Measurements from ENCODE around the gene LRRC73. TPM values are rescaled to one million over a fixed set of nuclear protein-coding genes. Genes with fewer than 3 reads are reported as not detected.

LRRC73 gene
- total and polyA plus RNA-seq, 9 of the 15 experiments (the other 6 are each of a cell fraction or from before 2014, with no cell fraction given) = 0.07 to 0.55 (median 0.16) TPM; not detected in 3

- TF ChIP-seq POU5F1 (IDR thresholded peaks at IDR 0.05; ENCODE audit: borderline replicate concordance, low read depth, low read length, partially characterized antibody) (no peak), HLTF (IDR thresholded peaks at IDR 0.05) (no peak), TRIM24 (IDR thresholded peaks at IDR 0.05) (no peak), SIN3B (IDR thresholded peaks at IDR 0.05; ENCODE audit: low read depth) (peak; percentile 91), ZBTB49 (CRISPR knock-in tag; IDR thresholded peaks at IDR 0.05; ENCODE audit: borderline replicate concordance) (no peak), JUND (IDR thresholded peaks at IDR 0.05; ENCODE audit: borderline replicate concordance, low read depth, low read length) (peak; percentile 67), JUND (tag; IDR thresholded peaks at IDR 0.05; ENCODE audit: borderline replicate concordance, low read depth, low read length) (no peak; the same call in 2 of the 3 replicates), RBM17 (IDR thresholded peaks at IDR 0.05; ENCODE audit: borderline replicate concordance, low read depth, low read length) (no peak), RB1 (IDR thresholded peaks at IDR 0.05; ENCODE audit: low read depth) (peak; percentile 51; the same call in 1 of the 2 replicates), RBM14 (IDR thresholded peaks at IDR 0.05; ENCODE audit: borderline replicate concordance, insufficient read depth, low read depth, low read length) (no peak), HCFC1 (IDR thresholded peaks at IDR 0.05; ENCODE audit: low read depth, low read length) (peak; percentile 70), ZNF561 (CRISPR knock-in tag; conservative IDR thresholded peaks at IDR 0.05) (no peak), E2F5 (CRISPR knock-in tag; IDR thresholded peaks at IDR 0.05) (no peak), ZNF282 (CRISPR knock-in tag; IDR thresholded peaks at IDR 0.05) (no peak), RAD51 (IDR thresholded peaks at IDR 0.05; ENCODE audit: borderline replicate concordance, low read depth) (no peak), NCOA1 (IDR thresholded peaks at IDR 0.05; ENCODE audit: low read depth) (no peak), TAF15 (IDR thresholded peaks at IDR 0.05; ENCODE audit: low read depth, low read length) (no peak), DMBX1 (CRISPR knock-in tag; IDR thresholded peaks at IDR 0.05; ENCODE audit: borderline replicate concordance) (no peak)
- TF ChIP-seq, protein P1, sequence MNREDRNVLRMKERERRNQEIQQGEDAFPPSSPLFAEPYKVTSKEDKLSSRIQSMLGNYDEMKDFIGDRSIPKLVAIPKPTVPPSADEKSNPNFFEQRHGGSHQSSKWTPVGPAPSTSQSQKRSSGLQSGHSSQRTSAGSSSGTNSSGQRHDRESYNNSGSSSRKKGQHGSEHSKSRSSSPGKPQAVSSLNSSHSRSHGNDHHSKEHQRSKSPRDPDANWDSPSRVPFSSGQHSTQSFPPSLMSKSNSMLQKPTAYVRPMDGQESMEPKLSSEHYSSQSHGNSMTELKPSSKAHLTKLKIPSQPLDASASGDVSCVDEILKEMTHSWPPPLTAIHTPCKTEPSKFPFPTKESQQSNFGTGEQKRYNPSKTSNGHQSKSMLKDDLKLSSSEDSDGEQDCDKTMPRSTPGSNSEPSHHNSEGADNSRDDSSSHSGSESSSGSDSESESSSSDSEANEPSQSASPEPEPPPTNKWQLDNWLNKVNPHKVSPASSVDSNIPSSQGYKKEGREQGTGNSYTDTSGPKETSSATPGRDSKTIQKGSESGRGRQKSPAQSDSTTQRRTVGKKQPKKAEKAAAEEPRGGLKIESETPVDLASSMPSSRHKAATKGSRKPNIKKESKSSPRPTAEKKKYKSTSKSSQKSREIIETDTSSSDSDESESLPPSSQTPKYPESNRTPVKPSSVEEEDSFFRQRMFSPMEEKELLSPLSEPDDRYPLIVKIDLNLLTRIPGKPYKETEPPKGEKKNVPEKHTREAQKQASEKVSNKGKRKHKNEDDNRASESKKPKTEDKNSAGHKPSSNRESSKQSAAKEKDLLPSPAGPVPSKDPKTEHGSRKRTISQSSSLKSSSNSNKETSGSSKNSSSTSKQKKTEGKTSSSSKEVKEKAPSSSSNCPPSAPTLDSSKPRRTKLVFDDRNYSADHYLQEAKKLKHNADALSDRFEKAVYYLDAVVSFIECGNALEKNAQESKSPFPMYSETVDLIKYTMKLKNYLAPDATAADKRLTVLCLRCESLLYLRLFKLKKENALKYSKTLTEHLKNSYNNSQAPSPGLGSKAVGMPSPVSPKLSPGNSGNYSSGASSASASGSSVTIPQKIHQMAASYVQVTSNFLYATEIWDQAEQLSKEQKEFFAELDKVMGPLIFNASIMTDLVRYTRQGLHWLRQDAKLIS (CRISPR knock-in tag; IDR thresholded peaks at IDR 0.05) = 0 out of 2 replicates have a peak, but pooled peaks have one; percentile 70
- TF ChIP-seq, protein P2, sequence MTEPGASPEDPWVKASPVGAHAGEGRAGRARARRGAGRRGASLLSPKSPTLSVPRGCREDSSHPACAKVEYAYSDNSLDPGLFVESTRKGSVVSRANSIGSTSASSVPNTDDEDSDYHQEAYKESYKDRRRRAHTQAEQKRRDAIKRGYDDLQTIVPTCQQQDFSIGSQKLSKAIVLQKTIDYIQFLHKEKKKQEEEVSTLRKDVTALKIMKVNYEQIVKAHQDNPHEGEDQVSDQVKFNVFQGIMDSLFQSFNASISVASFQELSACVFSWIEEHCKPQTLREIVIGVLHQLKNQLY (CRISPR knock-in tag; conservative IDR thresholded peaks at IDR 0.05) = no peak
These were observed 32.7 kb downstream of the LRRC73 start, which contains the start of gene TJAP1 (continued) for GRCh38 chr6:43477235-43478007.

All from K562 (cell line).